ENCODE data around the gene FBXO3. TPM values are rescaled to one million over a fixed set of nuclear protein-coding genes. Genes with fewer than 3 reads are reported as not detected.
A peak's percentile ranks its signal among the peaks of the same experiment; 100 is the strongest.

Gene FBXO3
- total RNA-seq, 1 experiment from 2014 or later = 18.9 TPM

DNA sequence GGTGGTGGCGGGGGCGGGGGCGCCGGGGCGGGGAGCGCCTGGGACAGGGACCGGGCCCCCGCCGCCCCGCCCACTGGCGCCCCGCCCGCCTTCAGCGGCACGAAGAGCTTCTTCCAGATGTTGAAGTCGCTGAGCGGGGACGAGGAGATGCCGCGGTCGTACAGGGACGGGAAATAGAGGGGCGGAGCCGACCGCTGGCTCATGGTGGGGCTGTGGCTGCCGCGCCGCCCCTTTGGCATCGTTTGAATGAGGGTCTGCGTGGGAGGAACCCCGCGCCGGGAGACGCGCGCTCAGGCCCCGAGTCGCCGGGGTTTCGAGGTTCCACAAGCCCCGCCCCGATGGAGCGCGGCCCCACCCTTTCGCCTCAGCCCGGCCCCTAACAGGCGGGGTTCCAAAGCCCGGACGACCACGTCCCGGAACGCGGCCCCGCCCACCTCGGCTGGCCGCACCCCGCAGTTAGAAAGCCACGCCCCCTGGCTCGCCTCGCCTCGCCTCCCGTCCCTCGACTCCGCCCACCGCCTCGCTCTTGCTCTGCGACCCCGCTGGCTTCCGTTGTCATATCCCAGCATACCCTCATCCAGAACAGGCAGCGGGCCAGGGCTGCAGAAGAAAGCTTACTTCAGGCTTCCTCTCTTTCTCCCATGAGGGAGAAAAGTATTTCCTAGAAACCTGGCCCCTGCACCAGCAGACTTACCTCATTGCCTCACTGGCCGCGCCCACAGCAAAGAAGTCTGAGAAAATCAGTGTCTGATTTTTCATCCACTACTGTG lies 73.6 kb downstream of the FBXO3 start, which contains the start of gene C11orf91:
C11orf91 (minus strand) TSS at position 325 of the 770 bp plus-strand sequence; CDS start at position 239, 86 bp downstream.
- WGBS (ENCODE audit: extremely low coverage, insufficient read length, low lambda C conversion rate) = no CpG with 5 or more reads among the region's 72 CpGs
- TF ChIP-seq, protein P1, sequence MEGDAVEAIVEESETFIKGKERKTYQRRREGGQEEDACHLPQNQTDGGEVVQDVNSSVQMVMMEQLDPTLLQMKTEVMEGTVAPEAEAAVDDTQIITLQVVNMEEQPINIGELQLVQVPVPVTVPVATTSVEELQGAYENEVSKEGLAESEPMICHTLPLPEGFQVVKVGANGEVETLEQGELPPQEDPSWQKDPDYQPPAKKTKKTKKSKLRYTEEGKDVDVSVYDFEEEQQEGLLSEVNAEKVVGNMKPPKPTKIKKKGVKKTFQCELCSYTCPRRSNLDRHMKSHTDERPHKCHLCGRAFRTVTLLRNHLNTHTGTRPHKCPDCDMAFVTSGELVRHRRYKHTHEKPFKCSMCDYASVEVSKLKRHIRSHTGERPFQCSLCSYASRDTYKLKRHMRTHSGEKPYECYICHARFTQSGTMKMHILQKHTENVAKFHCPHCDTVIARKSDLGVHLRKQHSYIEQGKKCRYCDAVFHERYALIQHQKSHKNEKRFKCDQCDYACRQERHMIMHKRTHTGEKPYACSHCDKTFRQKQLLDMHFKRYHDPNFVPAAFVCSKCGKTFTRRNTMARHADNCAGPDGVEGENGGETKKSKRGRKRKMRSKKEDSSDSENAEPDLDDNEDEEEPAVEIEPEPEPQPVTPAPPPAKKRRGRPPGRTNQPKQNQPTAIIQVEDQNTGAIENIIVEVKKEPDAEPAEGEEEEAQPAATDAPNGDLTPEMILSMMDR (conservative IDR thresholded peaks at IDR 0.05) = no peak
- peaks cover 4% of the 10 kb centered on the region; the same call in 1 of the 2 replicates for H3K4me1 ChIP-seq (ENCODE audit: insufficient read depth, low read length)
- no peak within 1 kb of the TSS for H2AK5ac ChIP-seq (ENCODE audit: insufficient read length, low read length)
- no peak within 1 kb of the TSS for H2BK5ac ChIP-seq (ENCODE audit: insufficient read length, low read length)
- peaks cover 19% of the 10 kb centered on the region for H3K27me3 Mint-ChIP-seq (ENCODE audit: low read depth)
- H4K8ac ChIP-seq (replicated peaks; ENCODE audit: insufficient read length, low read depth, low read length) = no peak within 1 kb of the TSS
- H3K9me3 ChIP-seq (ENCODE audit: control insufficient read depth, low read depth, low read length) = no peaks in the 10 kb centered on the region
- no peak within 1 kb of the TSS for H2BK12ac ChIP-seq (ENCODE audit: insufficient read length, low read depth, low read length)
- H4K91ac ChIP-seq (ENCODE audit: insufficient read length, low read depth, low read length) = no peak within 1 kb of the TSS
- no peaks in the 10 kb centered on the region for H3K27me3 ChIP-seq (ENCODE audit: insufficient read depth, low read length)
- no peak within 1 kb of the TSS for H2BK15ac ChIP-seq (ENCODE audit: low read depth, low read length)
- no peaks in the 10 kb centered on the region for H3K9me3 Mint-ChIP-seq
- peaks cover 5% of the 10 kb centered on the region for H3K23me2 ChIP-seq (ENCODE audit: insufficient read length, low read depth, low read length, poor library complexity, severe bottlenecking)
- H3K56ac ChIP-seq (ENCODE audit: insufficient read length, low read depth, low read length) = no peak within 1 kb of the TSS
- no peak within 1 kb of the TSS for H3K18ac ChIP-seq (ENCODE audit: insufficient read length, low read depth, low read length)
- DNase-seq = peak; percentile 97
- H3K23ac ChIP-seq (ENCODE audit: insufficient read length, low read depth, low read length) = no peak within 1 kb of the TSS
- H3K14ac ChIP-seq (ENCODE audit: insufficient read depth, low read length) = no peak within 1 kb of the TSS
- H3K4me1 Mint-ChIP-seq = peaks cover 34 to 36% of the 10 kb centered on the region in 2 experiments
- no peaks in the 10 kb centered on the region for H3K79me1 ChIP-seq (ENCODE audit: insufficient read depth, low read depth, low read length, poor library complexity, severe bottlenecking)
- no peaks in the 10 kb centered on the region; a peak in 1 of 7 replicates for H3K36me3 Mint-ChIP-seq (ENCODE audit: insufficient read depth in 1 of 3, low read depth in 3 of 3)
- H3K27ac Mint-ChIP-seq = peak within 1 kb of the TSS in 1 of 3 experiments; percentile 91; a peak in 2 of 7 replicates
- no peak within 1 kb of the TSS for H2BK120ac ChIP-seq (ENCODE audit: low read depth, low read length, poor library complexity, severe bottlenecking)
- H3K4me3 Mint-ChIP-seq = peak within 1 kb of the TSS; percentile 81 to 87
- no peak within 1 kb of the TSS for H3K27ac ChIP-seq (ENCODE audit: insufficient read length, low read depth, low read length)
- H2AFZ ChIP-seq (ENCODE audit: low read length) = no peak within 1 kb of the TSS
- H3T11ph ChIP-seq (ENCODE audit: low read length) = no peak within 1 kb of the TSS
- H4K5ac ChIP-seq (ENCODE audit: insufficient read length, low read depth, low read length) = no peak within 1 kb of the TSS
- no peaks in the 10 kb centered on the region for H4K20me1 ChIP-seq (ENCODE audit: control insufficient read depth, insufficient read depth, insufficient read length)
- H2BK20ac ChIP-seq (ENCODE audit: low read depth, low read length, poor library complexity, severe bottlenecking) = no peak within 1 kb of the TSS
- no peak within 1 kb of the TSS for H3K9ac ChIP-seq (ENCODE audit: extremely low read depth, insufficient read length, low read length)
- H3K79me2 ChIP-seq (ENCODE audit: insufficient read depth, low read length) = no peaks in the 10 kb centered on the region
- no peak within 1 kb of the TSS for H3K4ac ChIP-seq (ENCODE audit: low read depth, low read length)
- peak within 1 kb of the TSS; percentile 43 for H3K4me2 ChIP-seq (ENCODE audit: insufficient read depth, insufficient read length, low read length)

Measured in H9 (cell line).